ENCODE measurements around the gene RAF1. TPM values are rescaled to one million over a fixed set of nuclear protein-coding genes. Genes with fewer than 3 reads are reported as not detected.

The RAF1 gene
- total RNA-seq, 1 donor from 2014 or later: 96.8 TPM

- peaks cover 59% of the 10 kb centered on the region for H3K36me3 Mint-ChIP-seq (ENCODE audit: low read depth, unreplicated experiment)
- peak overlapping the region; percentile 65 for H3K4me3 Mint-ChIP-seq (ENCODE audit: unreplicated experiment)
- no peak overlapping the region for H3K27ac Mint-ChIP-seq (ENCODE audit: unreplicated experiment)
- H3K27me3 Mint-ChIP-seq (ENCODE audit: unreplicated experiment): peaks cover 2% of the 10 kb centered on the region
- no peak for DNase-seq (ENCODE audit: low spot score)
- H3K9me3 Mint-ChIP-seq (ENCODE audit: unreplicated experiment): no peaks in the 10 kb centered on the region
- H3K4me1 Mint-ChIP-seq (ENCODE audit: unreplicated experiment): peaks cover under 1% of the 10 kb centered on the region
- no peak for TF ChIP-seq CTCF (IDR thresholded peaks at IDR 0.05; ENCODE audit: unreplicated experiment)
These were observed 89.8 kb downstream of the RAF1 start for GRCh38 chr3:12574131-12574530.

GRCh38 chr3:12571986-12572385 is 91.9 kb downstream of the RAF1 start:
- peaks cover 51% of the 10 kb centered on the region for H3K36me3 Mint-ChIP-seq (ENCODE audit: low read depth, unreplicated experiment)
- H3K9me3 Mint-ChIP-seq (ENCODE audit: unreplicated experiment): no peaks in the 10 kb centered on the region
- TF ChIP-seq CTCF (IDR thresholded peaks at IDR 0.05; ENCODE audit: unreplicated experiment): no peak
- DNase-seq (ENCODE audit: low spot score): no peak
- no peak overlapping the region for H3K27ac Mint-ChIP-seq (ENCODE audit: unreplicated experiment)
- H3K4me3 Mint-ChIP-seq (ENCODE audit: unreplicated experiment): peak overlapping the region; percentile 23
- peaks cover 2% of the 10 kb centered on the region for H3K27me3 Mint-ChIP-seq (ENCODE audit: unreplicated experiment)
- peaks cover under 1% of the 10 kb centered on the region for H3K4me1 Mint-ChIP-seq (ENCODE audit: unreplicated experiment)

GRCh38 chr3:12569836-12570235 is 94.1 kb downstream of the RAF1 start:
- DNase-seq (ENCODE audit: low spot score): no peak
- Mint-ChIP-seq H3K4me3 (ENCODE audit: unreplicated experiment) (peak overlapping the region; percentile 60), H3K27ac (ENCODE audit: unreplicated experiment) (peak overlapping the region; percentile 18), H3K27me3 (ENCODE audit: unreplicated experiment) (peaks cover 2% of the 10 kb centered on the region), H3K36me3 (ENCODE audit: low read depth, unreplicated experiment) (peaks cover 32% of the 10 kb centered on the region), H3K9me3 (ENCODE audit: unreplicated experiment) (no peaks in the 10 kb centered on the region), H3K4me1 (ENCODE audit: unreplicated experiment) (peaks cover 9% of the 10 kb centered on the region)
- no peak for TF ChIP-seq CTCF (IDR thresholded peaks at IDR 0.05; ENCODE audit: unreplicated experiment)

GRCh38 chr3:12568747-12569146 is 95.2 kb downstream of the RAF1 start:
- peaks cover 2% of the 10 kb centered on the region for H3K27me3 Mint-ChIP-seq (ENCODE audit: unreplicated experiment)
- H3K36me3 Mint-ChIP-seq (ENCODE audit: low read depth, unreplicated experiment): peaks cover 26% of the 10 kb centered on the region
- H3K4me3 Mint-ChIP-seq (ENCODE audit: unreplicated experiment): no peak overlapping the region
- H3K4me1 Mint-ChIP-seq (ENCODE audit: unreplicated experiment): peaks cover 9% of the 10 kb centered on the region
- no peak overlapping the region for H3K27ac Mint-ChIP-seq (ENCODE audit: unreplicated experiment)
- DNase-seq (ENCODE audit: low spot score): no peak
- H3K9me3 Mint-ChIP-seq (ENCODE audit: unreplicated experiment): no peaks in the 10 kb centered on the region
- no peak for TF ChIP-seq CTCF (IDR thresholded peaks at IDR 0.05; ENCODE audit: unreplicated experiment)

GRCh38 chr3:12566976-12567375 is 96.9 kb downstream of the RAF1 start:
- Mint-ChIP-seq H3K36me3 (ENCODE audit: low read depth, unreplicated experiment) (peaks cover 19% of the 10 kb centered on the region), H3K9me3 (ENCODE audit: unreplicated experiment) (no peaks in the 10 kb centered on the region), H3K4me3 (ENCODE audit: unreplicated experiment) (no peak overlapping the region), H3K27ac (ENCODE audit: unreplicated experiment) (peak overlapping the region; percentile 21), H3K4me1 (ENCODE audit: unreplicated experiment) (peaks cover 9% of the 10 kb centered on the region), H3K27me3 (ENCODE audit: unreplicated experiment) (peaks cover 2% of the 10 kb centered on the region)
- DNase-seq (ENCODE audit: low spot score): no peak
- no peak for TF ChIP-seq CTCF (IDR thresholded peaks at IDR 0.05; ENCODE audit: unreplicated experiment)

All from endothelial cell (in vitro differentiated cells).